MM.1S (cell line): ENCODE data around the gene OSGEP.

ENCODE experiments used
- DNase-seq: peaks from one replicate; pipeline ENCODE4 v3.0.0-alpha.2; 2015
- H2AFZ ChIP-seq: fragments of 300-600 bp; sonication (generic); 2 replicates; pipeline ENCODE4 v1.6.0; 2016; ENCODE audit warnings: antibody characterized with exemption, low read length
- H3F3A ChIP-seq: fragments of 300-600 bp; sonication (generic); 2 replicates; pipeline ENCODE4 v1.6.1; 2016; ENCODE audit warnings: mild to moderate bottlenecking, antibody characterized with exemption, low read length, moderate library complexity, mixed read lengths; ENCODE audit not compliant: insufficient read depth
- H3K27ac ChIP-seq: fragments of 300-600 bp; sonication (generic); 2 replicates; pipeline ENCODE4 v1.5.1; 2016; ENCODE audit warnings: mild to moderate bottlenecking, low read length
- H3K27me3 ChIP-seq: fragments of 300-600 bp; sonication (generic); replicated peaks from 2 replicates; pipeline ENCODE4 v1.6.0; 2016; ENCODE audit warnings: low read length; ENCODE audit not compliant: insufficient read depth
- H3K36me3 ChIP-seq: fragments of 300-600 bp; sonication (generic); replicated peaks from 2 replicates; pipeline ENCODE4 v1.6.1; 2016; ENCODE audit warnings: mild to moderate bottlenecking, low read length, mixed read lengths; ENCODE audit not compliant: insufficient read depth
- H3K4me1 ChIP-seq: fragments of 300-600 bp; sonication (generic); 2 replicates; pipeline ENCODE4 v1.6.1; 2016; ENCODE audit warnings: low read length, mixed read lengths
- H3K4me2 ChIP-seq: fragments of 300-600 bp; sonication (generic); 2 replicates; pipeline ENCODE4 v1.6.0; 2016; ENCODE audit warnings: low read depth, low read length
- H3K4me3 ChIP-seq: fragments of 300-600 bp; sonication (generic); 2 replicates; pipeline ENCODE4 v1.5.1; 2016; ENCODE audit warnings: low read length, mixed read lengths
- H3K79me2 ChIP-seq: fragments of 300-600 bp; sonication (generic); 2 replicates; pipeline ENCODE4 v1.6.1; 2016; ENCODE audit warnings: mixed run types, low read length, mixed read lengths
- H3K9ac ChIP-seq: fragments of 300-600 bp; sonication (generic); 2 replicates; pipeline ENCODE4 v1.6.1; 2016; ENCODE audit warnings: low read length, mixed read lengths
- H3K9me2 ChIP-seq: fragments of 300-600 bp; sonication (generic); replicated peaks from 2 replicates; pipeline ENCODE4 v1.6.1; 2016; ENCODE audit warnings: mild to moderate bottlenecking, low read length, mixed read lengths; ENCODE audit not compliant: insufficient read depth
- H3K9me3 ChIP-seq: fragments of 300-600 bp; sonication (generic); replicated peaks from 2 replicates; pipeline ENCODE4 v1.6.1; 2016; ENCODE audit warnings: mild to moderate bottlenecking, low read length, mixed read lengths; ENCODE audit not compliant: insufficient read depth
- H4K20me1 ChIP-seq: fragments of 300-600 bp; sonication (generic); 2 replicates; pipeline ENCODE4 v1.6.1; 2016; ENCODE audit warnings: mild to moderate bottlenecking, low read length, moderate library complexity, mixed read lengths; ENCODE audit not compliant: insufficient read depth
- CTCF ChIP-seq: fragments of 300-600 bp; sonication (generic); IDR thresholded peaks from 2 replicates; pipeline ENCODE4 v1.5.1; 2016; ENCODE audit warnings: antibody characterized with exemption, low read length, mixed read lengths
- EZH2 ChIP-seq: fragments of 300-600 bp; sonication (generic); optimal IDR thresholded peaks from 2 replicates; pipeline ENCODE3; 2017; ENCODE audit warnings: low read depth, mild to moderate bottlenecking, antibody characterized with exemption, low read length, mixed read lengths
- EZH2phosphoT487 ChIP-seq: fragments of 300-600 bp; sonication (generic); IDR thresholded peaks from 2 replicates; pipeline ENCODE4 v1.6.1; 2018; ENCODE audit warnings: antibody characterized with exemption, low read length

OSGEP gene

DNA sequence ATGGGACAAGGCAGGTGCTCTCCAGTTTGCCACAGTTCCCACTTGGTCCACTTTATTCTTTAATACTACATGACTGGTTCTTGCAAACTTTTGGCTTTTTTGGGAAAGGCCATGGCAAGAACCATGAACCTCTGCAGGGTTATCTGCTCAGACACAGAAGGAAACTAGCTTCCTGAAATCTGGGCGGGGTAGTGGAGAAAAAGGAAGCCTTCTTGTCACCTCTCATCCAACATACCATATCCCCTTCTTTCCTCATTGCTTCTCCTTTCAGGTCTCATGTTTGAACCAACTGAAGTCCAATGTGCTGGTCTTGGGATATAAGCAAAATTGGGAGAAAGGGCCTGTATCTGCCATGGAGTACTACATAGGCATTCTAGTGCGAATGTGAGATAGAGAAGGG is 13.2 kb downstream of the OSGEP start:
- no peaks in the 10 kb centered on the region for H3K27me3 ChIP-seq
- no peaks in the 10 kb centered on the region for H3K9me3 ChIP-seq
- no peak overlapping the region for H2AFZ ChIP-seq
- no peaks in the 10 kb centered on the region for H3K36me3 ChIP-seq
- no peaks in the 10 kb centered on the region for H4K20me1 ChIP-seq
- H3K27ac ChIP-seq: no peak overlapping the region
- H3K4me1 ChIP-seq: no peaks in the 10 kb centered on the region
- no peak for DNase-seq
- no peaks in the 10 kb centered on the region for H3K9me2 ChIP-seq
- no peak overlapping the region for H3K4me2 ChIP-seq
- H3F3A ChIP-seq: no peaks in the 10 kb centered on the region
- H3K4me3 ChIP-seq: no peak overlapping the region
- no peak overlapping the region for H3K9ac ChIP-seq
- no peaks in the 10 kb centered on the region for H3K79me2 ChIP-seq
- TF ChIP-seq EZH2: no peak
- TF ChIP-seq EZH2phosphoT487: no peak
- no peak for TF ChIP-seq CTCF

DNA sequence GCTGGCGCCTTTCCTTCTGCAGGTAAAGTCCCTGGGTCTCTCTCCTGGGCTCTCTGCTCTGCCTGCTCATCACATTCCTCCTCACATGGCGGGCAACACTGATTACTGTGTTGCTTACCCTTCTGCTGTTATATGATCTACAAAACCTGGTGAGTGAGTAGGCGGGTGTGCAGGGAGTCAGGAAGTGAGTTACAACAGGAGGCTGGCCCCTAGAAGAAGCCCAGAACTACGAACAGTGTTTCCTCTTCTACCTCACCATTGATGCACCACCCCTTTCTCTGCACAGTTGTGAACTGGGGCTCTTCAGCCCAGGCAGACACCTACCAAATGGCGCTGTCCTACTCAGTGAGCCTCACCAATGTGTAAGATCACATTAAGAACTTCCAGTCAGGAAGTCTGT is 13.7 kb downstream of the OSGEP start:
- no peak for DNase-seq
- TF ChIP-seq EZH2phosphoT487: no peak
- no peak for TF ChIP-seq CTCF
- no peaks in the 10 kb centered on the region for H3K9me3 ChIP-seq
- no peaks in the 10 kb centered on the region for H3K4me1 ChIP-seq
- no peak overlapping the region for H2AFZ ChIP-seq
- no peak overlapping the region for H3K4me3 ChIP-seq
- H4K20me1 ChIP-seq: no peaks in the 10 kb centered on the region
- H3K36me3 ChIP-seq: no peaks in the 10 kb centered on the region
- H3K9ac ChIP-seq: no peak overlapping the region
- H3K27ac ChIP-seq: no peak overlapping the region
- H3K79me2 ChIP-seq: no peaks in the 10 kb centered on the region
- no peaks in the 10 kb centered on the region for H3K27me3 ChIP-seq
- no peak overlapping the region for H3K4me2 ChIP-seq
- H3K9me2 ChIP-seq: no peaks in the 10 kb centered on the region
- no peaks in the 10 kb centered on the region for H3F3A ChIP-seq

GRCh38 chr14:20440465-20440864 is 14.1 kb downstream of the OSGEP start:
- no peak overlapping the region for H3K27ac ChIP-seq
- DNase-seq: no peak
- H3K36me3 ChIP-seq: no peaks in the 10 kb centered on the region
- H3F3A ChIP-seq: no peaks in the 10 kb centered on the region
- H4K20me1 ChIP-seq: no peaks in the 10 kb centered on the region
- no peak overlapping the region for H3K9ac ChIP-seq
- H3K4me3 ChIP-seq: no peak overlapping the region
- H3K4me2 ChIP-seq: no peak overlapping the region
- H3K27me3 ChIP-seq: no peaks in the 10 kb centered on the region
- no peaks in the 10 kb centered on the region for H3K9me2 ChIP-seq
- H3K79me2 ChIP-seq: no peaks in the 10 kb centered on the region
- TF ChIP-seq CTCF: no peak
- no peak for TF ChIP-seq EZH2phosphoT487
- no peak for TF ChIP-seq EZH2
- H3K4me1 ChIP-seq: no peaks in the 10 kb centered on the region
- no peak overlapping the region for H2AFZ ChIP-seq
- no peaks in the 10 kb centered on the region for H3K9me3 ChIP-seq
